BLaER1 (cell line): ENCODE results near the gene DCTPP1.
"Not testable (repeated sequence)": the region's sequence is repeated elsewhere in the genome, so short reads cannot be mapped to it uniquely, and the experiment has no call there.

ENCODE experiments used
- H3K27ac ChIP-seq: shearing (Covaris generic); formaldehyde crosslinking; 2 replicates; pipeline ENCODE4 v1.8.1; 2022
- H3K27me3 ChIP-seq: shearing (Covaris generic); formaldehyde crosslinking; 2 replicates; pipeline ENCODE4 v1.8.1; 2022
- H3K36me3 ChIP-seq: shearing (Covaris generic); formaldehyde crosslinking; 2 replicates; pipeline ENCODE4 v1.8.1; 2022
- H3K4me1 ChIP-seq: shearing (Covaris generic); formaldehyde crosslinking; 2 replicates; pipeline ENCODE4 v1.8.1; 2022
- H3K4me2 ChIP-seq: shearing (Covaris generic); formaldehyde crosslinking; 2 replicates; pipeline ENCODE4 v1.8.1; 2022
- H3K4me3 ChIP-seq: shearing (Covaris generic); formaldehyde crosslinking; 2 replicates; pipeline ENCODE4 v1.8.1; 2022
- H3K9ac ChIP-seq: shearing (Covaris generic); formaldehyde crosslinking; 2 replicates; pipeline ENCODE4 v1.8.1; 2022
- H3K9me3 ChIP-seq: shearing (Covaris generic); formaldehyde crosslinking; 2 replicates; pipeline ENCODE4 v1.8.1; 2022
- H4K20me1 ChIP-seq: shearing (Covaris generic); formaldehyde crosslinking; 2 replicates; pipeline ENCODE4 v1.8.1; 2022
- Cebpa-rat ChIP-seq: shearing (Covaris generic); IDR thresholded peaks from 2 replicates; pipeline ENCODE4 v1.8.1; 2022

The DCTPP1 gene

GRCh38 chr16:30429678-30430427, at the start of gene DCTPP1:
Gene DCTPP1, minus strand, starts transcription at chr16:30430030. Its CDS starts 50 bp downstream, at chr16:30429980.
- TF ChIP-seq Cebpa-rat: peak; percentile 34; the same call in 1 of the 2 replicates

GRCh38 chr16:30478766-30479478, 49.1 kb upstream of the DCTPP1 start:
- TF ChIP-seq Cebpa-rat: no peak
- Histone ChIP-seq H3K9ac (no peak overlapping the region), H3K27me3 (peaks cover 19% of the 10 kb centered on the region), H3K4me3 (no peak overlapping the region), H3K36me3 (no peaks in the 10 kb centered on the region), H3K9me3 (no peaks in the 10 kb centered on the region), H3K4me2 (no peak overlapping the region), H4K20me1 (peaks cover 5% of the 10 kb centered on the region), H3K4me1 (peaks cover 2% of the 10 kb centered on the region), H3K27ac (no peak overlapping the region)

More at GRCh38 chr16:30429678-30430427, at the start of gene DCTPP1:
- peak within 1 kb of the TSS; percentile 76 for H3K27ac ChIP-seq
- H3K9ac ChIP-seq: peak within 1 kb of the TSS; percentile 79
- H4K20me1 ChIP-seq: peaks cover 28% of the 10 kb centered on the region
- H3K4me2 ChIP-seq: peak within 1 kb of the TSS; percentile 95
- peaks cover 31% of the 10 kb centered on the region for H3K4me1 ChIP-seq
- H3K36me3 ChIP-seq: peaks cover 39% of the 10 kb centered on the region
- H3K9me3 ChIP-seq: no peaks in the 10 kb centered on the region
- H3K4me3 ChIP-seq: peak within 1 kb of the TSS; percentile 74
- H3K27me3 ChIP-seq: no peaks in the 10 kb centered on the region

- H3K9me3 ChIP-seq, H3K4me3 ChIP-seq, H3K4me2 ChIP-seq, H3K9ac ChIP-seq, H3K27ac ChIP-seq, H3K36me3 ChIP-seq: not testable (repeated sequence)
- peaks cover 13% of the 10 kb centered on the region for H3K4me1 ChIP-seq
- H4K20me1 ChIP-seq: peaks cover 16% of the 10 kb centered on the region
- H3K27me3 ChIP-seq: peaks cover 30% of the 10 kb centered on the region
Observed at GRCh38 chr16:30477773-30478172, 47.9 kb upstream of the DCTPP1 start.

DNA sequence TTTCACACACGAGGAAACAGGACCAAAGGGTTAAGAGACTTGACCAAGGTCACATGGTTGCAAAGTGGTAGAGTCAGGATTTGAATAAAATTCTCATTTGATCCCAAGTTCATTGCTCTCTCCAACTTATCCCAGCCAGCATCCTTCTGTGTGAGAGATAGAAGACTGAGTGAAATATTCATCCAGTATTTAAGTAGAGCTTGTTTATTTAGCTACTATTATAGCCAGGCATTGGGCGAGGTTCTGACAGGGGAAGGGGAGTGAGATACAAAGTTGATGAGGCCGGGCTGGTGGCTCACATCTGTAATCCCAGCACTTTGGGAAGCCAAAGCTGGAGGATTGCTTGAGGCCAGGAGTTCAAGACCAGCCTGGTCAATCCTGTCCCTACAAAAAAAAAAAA, 47.2 kb upstream of the DCTPP1 start:
- H3K4me3 ChIP-seq: no peak overlapping the region
- peaks cover 38% of the 10 kb centered on the region for H3K27me3 ChIP-seq
- no peaks in the 10 kb centered on the region for H3K9me3 ChIP-seq
- no peak overlapping the region for H3K27ac ChIP-seq
- H3K9ac ChIP-seq: no peak overlapping the region
- no peak for TF ChIP-seq Cebpa-rat
- H3K36me3 ChIP-seq: no peaks in the 10 kb centered on the region
- peaks cover 24% of the 10 kb centered on the region for H4K20me1 ChIP-seq
- H3K4me1 ChIP-seq: peaks cover 21% of the 10 kb centered on the region
- H3K4me2 ChIP-seq: no peak overlapping the region

GRCh38 chr16:30474684-30475083, 44.9 kb upstream of the DCTPP1 start:
- Histone ChIP-seq H3K9ac (no peak overlapping the region), H3K9me3 (no peaks in the 10 kb centered on the region), H4K20me1 (peaks cover 25% of the 10 kb centered on the region), H3K27me3 (peaks cover 59% of the 10 kb centered on the region), H3K4me2 (no peak overlapping the region), H3K4me1 (peaks cover 37% of the 10 kb centered on the region), H3K27ac (no peak overlapping the region), H3K36me3 (no peaks in the 10 kb centered on the region), H3K4me3 (no peak overlapping the region)
- TF ChIP-seq Cebpa-rat: no peak

GRCh38 chr16:30474074-30474452, 44.2 kb upstream of the DCTPP1 start:
- no peak for TF ChIP-seq Cebpa-rat
- H3K27ac ChIP-seq: no peak overlapping the region
- H3K4me1 ChIP-seq: peaks cover 37% of the 10 kb centered on the region
- peaks cover 25% of the 10 kb centered on the region for H4K20me1 ChIP-seq
- no peak overlapping the region for H3K4me3 ChIP-seq
- H3K9me3 ChIP-seq: no peaks in the 10 kb centered on the region
- peak overlapping the region; percentile 69 for H3K4me2 ChIP-seq
- peaks cover 59% of the 10 kb centered on the region for H3K27me3 ChIP-seq
- H3K36me3 ChIP-seq: no peaks in the 10 kb centered on the region
- no peak overlapping the region for H3K9ac ChIP-seq

DNA sequence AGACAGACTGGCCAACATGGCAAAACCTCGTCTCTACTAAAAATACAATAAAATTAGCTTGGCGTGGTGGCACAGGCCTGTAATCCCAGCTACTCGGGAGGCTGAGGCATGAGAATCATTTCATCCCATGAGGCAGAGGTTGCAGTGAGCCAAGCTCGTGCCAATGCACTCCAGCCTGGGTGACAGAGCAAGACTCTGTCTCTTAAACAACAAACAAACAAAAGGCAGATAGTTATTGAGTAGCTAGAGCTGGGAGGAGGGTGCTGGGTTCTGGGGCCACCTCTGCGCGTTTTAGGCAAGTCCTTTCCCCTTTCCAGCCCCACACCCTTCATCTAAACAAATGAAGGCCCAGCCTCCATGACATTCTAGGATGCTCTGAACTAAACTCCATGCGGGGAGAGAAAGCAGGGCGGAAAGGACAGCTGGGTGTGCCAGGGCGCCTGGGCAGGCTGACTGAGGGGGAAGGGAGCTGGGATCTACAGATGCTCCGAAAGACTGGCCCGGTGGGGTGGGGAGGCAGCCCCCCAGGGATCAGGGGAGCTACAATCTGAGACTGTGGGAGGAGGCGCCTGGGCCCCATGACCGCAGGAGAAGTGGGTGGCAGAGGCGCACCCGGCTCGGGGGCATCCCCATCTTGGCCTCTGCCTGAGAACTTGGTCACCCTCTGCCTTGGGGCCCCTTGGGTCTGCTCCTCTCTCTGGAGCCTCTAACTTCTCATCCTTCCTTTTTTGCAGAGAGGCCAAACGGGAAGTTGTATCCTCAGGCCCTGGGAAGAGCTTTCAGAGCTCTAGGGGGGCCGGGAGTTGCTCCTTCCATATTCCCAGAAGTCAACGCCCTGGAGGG, 43.6 kb upstream of the DCTPP1 start:
- Histone ChIP-seq H3K27me3 (peaks cover 59% of the 10 kb centered on the region), H3K36me3 (no peaks in the 10 kb centered on the region), H3K9me3 (no peaks in the 10 kb centered on the region), H3K4me3 (no peak overlapping the region), H4K20me1 (peaks cover 25% of the 10 kb centered on the region), H3K4me2 (peak overlapping the region; percentile 69), H3K4me1 (peaks cover 37% of the 10 kb centered on the region), H3K27ac (no peak overlapping the region), H3K9ac (no peak overlapping the region)
- no peak for TF ChIP-seq Cebpa-rat

DNA sequence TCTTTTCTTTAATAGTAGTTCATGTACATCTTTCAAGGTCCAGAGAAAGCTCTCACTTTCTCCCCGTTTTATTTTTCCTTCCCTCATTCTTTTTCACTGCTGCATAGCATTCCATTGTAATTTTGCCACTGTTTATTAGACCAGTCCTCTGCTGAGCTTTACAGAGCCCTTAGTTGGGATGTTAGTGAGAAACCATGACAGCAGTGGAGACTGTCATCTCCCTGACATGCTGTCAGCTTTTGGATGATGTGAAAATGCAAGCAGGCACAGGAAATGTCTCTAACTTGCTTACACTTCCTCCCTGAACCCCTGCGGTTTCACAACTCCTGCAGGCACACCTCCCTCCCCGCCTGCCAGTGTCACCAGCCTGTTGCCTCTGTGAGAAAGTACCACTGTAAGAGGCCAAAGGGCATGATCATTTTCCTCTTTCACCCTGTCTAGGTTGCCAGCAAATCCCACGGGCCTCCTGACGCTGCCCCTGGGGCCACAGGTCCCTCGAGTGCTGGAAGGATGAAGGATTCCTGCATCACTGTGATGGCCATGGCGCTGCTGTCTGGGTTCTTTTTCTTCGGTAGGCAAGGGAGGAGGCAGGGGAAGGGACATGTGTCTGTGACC, 42.6 kb upstream of the DCTPP1 start, which contains the start of gene ITGAL:
ITGAL (plus strand) TSS at position 415 of the 615 bp plus-strand sequence; CDS start at position 511, 96 bp downstream.
- peak; percentile 84 for TF ChIP-seq Cebpa-rat
- Histone ChIP-seq H3K36me3 (no peaks in the 10 kb centered on the region), H3K9ac (no peak within 1 kb of the TSS), H3K27me3 (peaks cover 59% of the 10 kb centered on the region), H3K4me3 (no peak within 1 kb of the TSS), H3K4me2 (peak within 1 kb of the TSS; percentile 69), H3K27ac (no peak within 1 kb of the TSS), H3K4me1 (peaks cover 37% of the 10 kb centered on the region), H3K9me3 (no peaks in the 10 kb centered on the region), H4K20me1 (peaks cover 25% of the 10 kb centered on the region)

- H4K20me1 ChIP-seq: peaks cover 25% of the 10 kb centered on the region
- H3K27ac ChIP-seq: no peak overlapping the region
- H3K4me1 ChIP-seq: peaks cover 44% of the 10 kb centered on the region
- no peaks in the 10 kb centered on the region for H3K36me3 ChIP-seq
- H3K4me2 ChIP-seq: no peak overlapping the region
- no peak for TF ChIP-seq Cebpa-rat
- no peak overlapping the region for H3K4me3 ChIP-seq
- H3K9ac ChIP-seq: no peak overlapping the region
- peaks cover 57% of the 10 kb centered on the region for H3K27me3 ChIP-seq
- H3K9me3 ChIP-seq: no peaks in the 10 kb centered on the region
Observed at GRCh38 chr16:30470632-30470995, 40.8 kb upstream of the DCTPP1 start.
